DOHH2 (cell line): ENCODE data around the gene ASAP2.

ENCODE experiments used
- H3F3A ChIP-seq: fragments of 200-600 bp; sonication (generic), shearing (Covaris generic); 2 replicates; pipeline ENCODE4 v1.6.0; 2016; ENCODE audit warnings: antibody characterized with exemption, mild to moderate bottlenecking; ENCODE audit not compliant: control insufficient read depth, insufficient read depth
- H3K27ac ChIP-seq: fragments of 200-600 bp; sonication (generic); 2 replicates; pipeline ENCODE4 v1.5.1; 2014; ENCODE audit warnings: low read depth, mild to moderate bottlenecking, low read length, moderate library complexity
- H3K27me3 ChIP-seq: fragments of 200-600 bp; sonication (generic); 2 replicates; pipeline ENCODE4 v1.6.1; 2014; ENCODE audit warnings: mild to moderate bottlenecking, low read length, mixed read lengths; ENCODE audit not compliant: control insufficient read depth
- H3K36me3 ChIP-seq: fragments of 200-600 bp; sonication (generic); 2 replicates; pipeline ENCODE4 v1.6.1; 2014; ENCODE audit warnings: mild to moderate bottlenecking, low read length, moderate library complexity, mixed read lengths; ENCODE audit not compliant: control insufficient read depth
- H3K4me1 ChIP-seq: fragments of 200-600 bp; sonication (generic); 2 replicates; pipeline ENCODE4 v1.6.1; 2014; ENCODE audit warnings: mild to moderate bottlenecking, low read length, mixed read lengths; ENCODE audit not compliant: control insufficient read depth
- H3K4me2 ChIP-seq: fragments of 200-600 bp; sonication (generic); 2 replicates; pipeline ENCODE4 v1.6.0; 2014; ENCODE audit warnings: mild to moderate bottlenecking, low read length, moderate library complexity
- H3K4me3 ChIP-seq: fragments of 200-600 bp; sonication (generic); 2 replicates; pipeline ENCODE4 v1.5.1; 2014; ENCODE audit warnings: mild to moderate bottlenecking, low read length, mixed read lengths
- H3K79me2 ChIP-seq: fragments of 200-600 bp; sonication (generic); 2 replicates; pipeline ENCODE4 v1.6.1; 2014; ENCODE audit warnings: mild to moderate bottlenecking, low read length, mixed read lengths; ENCODE audit not compliant: control insufficient read depth
- H3K9me2 ChIP-seq: fragments of 200-600 bp; sonication (generic); replicated peaks from 2 replicates; pipeline ENCODE4 v1.6.1; 2014; ENCODE audit warnings: mild to moderate bottlenecking, low read length, mixed read lengths; ENCODE audit not compliant: control insufficient read depth
- H3K9me3 ChIP-seq: fragments of 200-600 bp; sonication (generic); 2 replicates; pipeline ENCODE4 v1.6.1; 2014; ENCODE audit warnings: antibody characterized with exemption, low read length, mixed read lengths; ENCODE audit not compliant: control insufficient read depth, insufficient read depth
- H4K20me1 ChIP-seq: fragments of 200-600 bp; sonication (generic); 2 replicates; pipeline ENCODE4 v1.6.0; 2014; ENCODE audit warnings: low read depth, mild to moderate bottlenecking, antibody characterized with exemption, low read length, moderate library complexity; ENCODE audit not compliant: control insufficient read depth, insufficient read depth
- EZH2phosphoT487 ChIP-seq: fragments of 200-600 bp; sonication (generic); IDR thresholded peaks from 2 replicates; pipeline ENCODE4 v1.6.1; 2017; ENCODE audit warnings: borderline replicate concordance, mild to moderate bottlenecking, antibody characterized with exemption, low read length, moderate library complexity, mixed read lengths
- TF ChIP-seq, protein P1 (sequence below): fragments of 200-600 bp; sonication (generic); IDR thresholded peaks from one replicate; pipeline ENCODE4 v1.5.1; 2014; ENCODE audit warnings: antibody characterized with exemption, mild to moderate bottlenecking, low read depth, low read length; ENCODE audit not compliant: poor library complexity, severe bottlenecking

The ASAP2 gene

DNA sequence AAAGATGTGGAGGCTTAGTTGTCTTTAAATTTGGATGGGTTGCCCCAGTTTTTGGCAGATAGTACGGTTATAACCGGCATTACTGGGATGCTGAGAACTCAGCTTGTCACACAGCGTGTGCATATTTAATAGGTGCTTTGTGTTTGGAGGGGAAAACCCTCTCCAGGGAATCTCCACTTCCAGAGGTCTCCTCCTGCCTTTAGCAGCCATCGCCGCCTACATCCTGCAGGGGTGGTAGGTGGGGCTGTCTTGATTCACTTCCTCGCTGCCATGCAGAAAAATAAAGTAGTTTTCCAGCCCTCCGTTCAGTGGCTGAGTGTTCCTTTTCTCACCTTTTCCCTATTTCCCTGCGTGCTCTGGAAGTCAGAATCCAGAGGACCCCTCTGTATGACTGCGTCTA lies 140.3 kb downstream of the ASAP2 start:
- Histone ChIP-seq H3K36me3 (no peaks in the 10 kb centered on the region), H3K4me2 (no peak overlapping the region), H3K9me2 (no peaks in the 10 kb centered on the region), H4K20me1 (no peaks in the 10 kb centered on the region), H3K4me1 (no peaks in the 10 kb centered on the region), H3K27me3 (peaks cover 21% of the 10 kb centered on the region), H3K79me2 (no peaks in the 10 kb centered on the region), H3K4me3 (no peak overlapping the region), H3K9me3 (no peaks in the 10 kb centered on the region), H3K27ac (no peak overlapping the region), H3F3A (no peaks in the 10 kb centered on the region)
- TF ChIP-seq EZH2phosphoT487, result no peak
- TF ChIP-seq, protein P1, sequence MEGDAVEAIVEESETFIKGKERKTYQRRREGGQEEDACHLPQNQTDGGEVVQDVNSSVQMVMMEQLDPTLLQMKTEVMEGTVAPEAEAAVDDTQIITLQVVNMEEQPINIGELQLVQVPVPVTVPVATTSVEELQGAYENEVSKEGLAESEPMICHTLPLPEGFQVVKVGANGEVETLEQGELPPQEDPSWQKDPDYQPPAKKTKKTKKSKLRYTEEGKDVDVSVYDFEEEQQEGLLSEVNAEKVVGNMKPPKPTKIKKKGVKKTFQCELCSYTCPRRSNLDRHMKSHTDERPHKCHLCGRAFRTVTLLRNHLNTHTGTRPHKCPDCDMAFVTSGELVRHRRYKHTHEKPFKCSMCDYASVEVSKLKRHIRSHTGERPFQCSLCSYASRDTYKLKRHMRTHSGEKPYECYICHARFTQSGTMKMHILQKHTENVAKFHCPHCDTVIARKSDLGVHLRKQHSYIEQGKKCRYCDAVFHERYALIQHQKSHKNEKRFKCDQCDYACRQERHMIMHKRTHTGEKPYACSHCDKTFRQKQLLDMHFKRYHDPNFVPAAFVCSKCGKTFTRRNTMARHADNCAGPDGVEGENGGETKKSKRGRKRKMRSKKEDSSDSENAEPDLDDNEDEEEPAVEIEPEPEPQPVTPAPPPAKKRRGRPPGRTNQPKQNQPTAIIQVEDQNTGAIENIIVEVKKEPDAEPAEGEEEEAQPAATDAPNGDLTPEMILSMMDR, result no peak

DNA sequence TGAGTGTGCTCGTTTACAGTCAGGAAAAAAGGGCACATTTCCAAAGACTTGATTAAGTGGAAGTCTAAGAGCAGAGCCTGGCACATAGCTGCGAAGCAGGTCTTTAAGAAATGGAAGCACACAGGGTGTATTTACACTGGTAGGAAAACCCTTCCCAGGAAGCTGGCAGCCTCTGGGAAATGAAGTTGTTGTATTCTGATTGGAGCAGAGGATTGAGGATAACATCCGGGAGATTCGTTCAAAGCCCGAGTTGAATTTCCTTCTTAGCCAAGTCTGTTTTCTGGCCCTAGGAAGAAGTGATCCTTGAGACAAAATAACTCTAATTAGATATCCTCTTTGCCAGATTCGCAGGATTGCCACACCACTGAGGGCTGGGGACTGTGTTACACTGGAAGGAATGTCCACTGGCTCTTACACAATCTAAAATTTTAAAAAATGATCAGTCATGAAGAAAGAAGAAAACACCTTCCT lies 140.8 kb downstream of the ASAP2 start:
- Histone ChIP-seq H3K79me2 (no peaks in the 10 kb centered on the region), H3K4me3 (no peak overlapping the region), H4K20me1 (no peaks in the 10 kb centered on the region), H3K9me3 (no peaks in the 10 kb centered on the region), H3F3A (no peaks in the 10 kb centered on the region), H3K27me3 (peaks cover 23% of the 10 kb centered on the region), H3K4me1 (no peaks in the 10 kb centered on the region), H3K9me2 (no peaks in the 10 kb centered on the region), H3K27ac (no peak overlapping the region), H3K36me3 (no peaks in the 10 kb centered on the region), H3K4me2 (no peak overlapping the region)
- TF ChIP-seq EZH2phosphoT487, result no peak
- TF ChIP-seq, protein P1, result no peak

DNA sequence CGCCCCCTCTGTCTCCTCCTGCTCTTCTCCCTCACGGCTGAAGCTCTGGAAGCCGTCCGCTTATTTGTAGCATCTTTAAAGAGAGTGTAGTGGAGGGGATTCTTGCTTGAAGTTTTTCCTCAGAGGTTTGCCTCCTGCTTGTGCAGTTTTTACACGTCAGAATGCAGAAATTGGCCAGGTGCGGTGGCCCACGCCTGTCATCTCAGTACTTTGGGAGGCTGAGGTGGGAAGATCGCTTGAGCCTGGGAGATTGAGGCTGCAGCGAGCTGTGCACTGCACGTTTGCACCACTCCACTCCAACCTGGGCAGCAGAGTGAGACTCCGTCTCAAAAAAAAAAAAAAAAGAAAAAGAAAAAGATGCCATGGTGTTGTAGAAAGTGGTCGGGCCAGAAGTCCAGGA lies 147.7 kb downstream of the ASAP2 start:
- TF ChIP-seq EZH2phosphoT487, result no peak
- TF ChIP-seq, protein P1, result no peak
- no peaks in the 10 kb centered on the region for H3F3A ChIP-seq
- no peaks in the 10 kb centered on the region for H3K9me2 ChIP-seq
- H3K4me3 ChIP-seq, result no peak overlapping the region
- no peaks in the 10 kb centered on the region for H3K36me3 ChIP-seq
- no peaks in the 10 kb centered on the region for H3K79me2 ChIP-seq
- no peaks in the 10 kb centered on the region for H3K9me3 ChIP-seq
- no peaks in the 10 kb centered on the region for H4K20me1 ChIP-seq
- no peak overlapping the region for H3K27ac ChIP-seq
- H3K27me3 ChIP-seq, result peaks cover 56% of the 10 kb centered on the region
- no peaks in the 10 kb centered on the region for H3K4me1 ChIP-seq
- H3K4me2 ChIP-seq, result no peak overlapping the region

DNA sequence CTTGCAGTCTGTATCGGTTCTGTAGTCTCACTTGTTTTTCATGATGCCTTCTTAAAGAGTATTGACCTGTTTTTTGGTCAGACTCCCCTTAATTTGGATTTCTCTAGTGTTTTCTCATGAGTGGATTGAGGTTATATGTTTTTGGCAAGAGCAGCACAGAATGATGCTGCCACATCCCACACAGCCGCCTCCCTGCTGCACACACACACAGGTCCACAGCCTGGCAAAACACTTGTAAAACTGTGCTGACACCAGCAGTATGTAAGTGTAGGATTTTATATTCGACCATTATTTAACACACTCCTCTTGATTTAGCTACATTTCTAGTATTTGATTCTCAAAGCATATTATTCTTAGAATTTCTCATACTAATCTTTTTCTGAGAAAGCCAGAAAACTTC lies 148.7 kb downstream of the ASAP2 start:
- H3K9me2 ChIP-seq, result no peaks in the 10 kb centered on the region
- H3K4me2 ChIP-seq, result no peak overlapping the region
- no peaks in the 10 kb centered on the region for H3K4me1 ChIP-seq
- H4K20me1 ChIP-seq, result no peaks in the 10 kb centered on the region
- no peaks in the 10 kb centered on the region for H3F3A ChIP-seq
- H3K9me3 ChIP-seq, result no peaks in the 10 kb centered on the region
- H3K79me2 ChIP-seq, result no peaks in the 10 kb centered on the region
- peaks cover 60% of the 10 kb centered on the region for H3K27me3 ChIP-seq
- TF ChIP-seq, protein P1, result no peak
- no peak for TF ChIP-seq EZH2phosphoT487
- no peak overlapping the region for H3K27ac ChIP-seq
- H3K4me3 ChIP-seq, result no peak overlapping the region
- no peaks in the 10 kb centered on the region for H3K36me3 ChIP-seq
